Activated CD4-positive, alpha-beta T cell treated with anti-CD3 and anti-CD28 coated beads, Interleukin-2, amount 10 ng/mL, durations not matched to agents 7 days and 5 days (primary cell): ENCODE results near the gene LAMA2. TPM values are rescaled to one million over a fixed set of nuclear protein-coding genes. Genes with fewer than 3 reads are reported as not detected.
"Not testable (repeated sequence)": the region's sequence is repeated elsewhere in the genome, so short reads cannot be mapped to it uniquely, and the experiment has no call there.

ENCODE experiments used
- CTCF ChIA-PET: fragments of 350-600 bp; sonication (Branson Sonifier 250); formaldehyde crosslinking; loops from one replicate; lab custom pipeline; 2021; ENCODE audit warnings: antibody characterized with exemption; lab: Charles Lee
- POLR2A ChIA-PET: fragments of 350-600 bp; sonication (Branson Sonifier 250); formaldehyde crosslinking; loops from one replicate; lab custom pipeline; 2021; ENCODE audit warnings: antibody characterized with exemption; lab: Charles Lee
- DNase-seq: peaks from one replicate; pipeline ENCODE4 v3.0.0-alpha.2; 2020
- H3K27ac Mint-ChIP-seq: one replicate; pipeline ENCODE4 v1.8.0; 2021; ENCODE audit warnings: mild to moderate bottlenecking, moderate library complexity, mixed read lengths
- H3K27me3 Mint-ChIP-seq: one replicate; pipeline ENCODE4 v1.8.0; 2021; ENCODE audit warnings: mixed read lengths
- H3K36me3 Mint-ChIP-seq: one replicate; pipeline ENCODE4 v1.8.0; 2021; ENCODE audit warnings: low read depth, mixed read lengths
- H3K4me1 Mint-ChIP-seq: one replicate; pipeline ENCODE4 v1.8.0; 2021; ENCODE audit warnings: mixed read lengths
- H3K4me3 Mint-ChIP-seq: one replicate; pipeline ENCODE4 v1.8.0; 2021; ENCODE audit warnings: mild to moderate bottlenecking, moderate library complexity, mixed read lengths
- H3K9me3 Mint-ChIP-seq: one replicate; pipeline ENCODE4 v1.8.0; 2021; ENCODE audit warnings: mixed read lengths
- total RNA-seq, 2 experiments: library from RNA; stranded (reverse); gene quantifications; one replicate each; pipeline ENCODE4 v1.2.3, GENCODE V29; 2021

LAMA2 gene
- total RNA-seq, 2 experiments from 2014 or later, result 0.02 to 0.05 TPM

- Mint-ChIP-seq H3K27me3 (peaks cover 2% of the 10 kb centered on the region), H3K4me3 (no peak overlapping the region), H3K36me3 (no peaks in the 10 kb centered on the region), H3K9me3 (no peaks in the 10 kb centered on the region), H3K27ac (no peak overlapping the region), H3K4me1 (no peaks in the 10 kb centered on the region)
- POLR2A ChIA-PET, result no interaction called here
- CTCF ChIA-PET, result interaction anchor here (0.7 kb wide), 2 partner anchors 42 to 356 kb away, joined by 3 to 4 read pairs; no protein-coding TSS in a partner anchor
- no peak for DNase-seq
Measured at GRCh38 chr6:129135451-129135850, 252.5 kb downstream of the LAMA2 start.

- Mint-ChIP-seq H3K27me3 (peaks cover 2% of the 10 kb centered on the region), H3K9me3 (no peaks in the 10 kb centered on the region), H3K36me3 (no peaks in the 10 kb centered on the region), H3K4me1 (no peaks in the 10 kb centered on the region), H3K27ac (no peak overlapping the region), H3K4me3 (no peak overlapping the region)
- POLR2A ChIA-PET, result no interaction called here
- DNase-seq, result no peak
- CTCF ChIA-PET, result no interaction called here
Measured at GRCh38 chr6:129136751-129137150, 253.8 kb downstream of the LAMA2 start.

GRCh38 chr6:129138739-129139405 is 255.9 kb downstream of the LAMA2 start:
- H3K9me3 Mint-ChIP-seq, result no peaks in the 10 kb centered on the region
- no peaks in the 10 kb centered on the region for H3K36me3 Mint-ChIP-seq
- H3K27me3 Mint-ChIP-seq, result no peaks in the 10 kb centered on the region
- no peak overlapping the region for H3K4me3 Mint-ChIP-seq
- H3K27ac Mint-ChIP-seq, result no peak overlapping the region
- POLR2A ChIA-PET, result no interaction called here
- H3K4me1 Mint-ChIP-seq, result no peaks in the 10 kb centered on the region
- CTCF ChIA-PET, result no interaction called here
- DNase-seq, result no peak

- CTCF ChIA-PET, result no interaction called here
- no peak overlapping the region for H3K4me3 Mint-ChIP-seq
Measured at GRCh38 chr6:129140526-129140925, 257.6 kb downstream of the LAMA2 start.

GRCh38 chr6:129141499-129141898 is 258.6 kb downstream of the LAMA2 start:
- no peak for DNase-seq
- ChIA-PET CTCF (no interaction called here), POLR2A (no interaction called here)
- Mint-ChIP-seq H3K9me3 (no peaks in the 10 kb centered on the region), H3K27me3 (no peaks in the 10 kb centered on the region), H3K27ac (no peak overlapping the region), H3K36me3 (no peaks in the 10 kb centered on the region), H3K4me1 (no peaks in the 10 kb centered on the region), H3K4me3 (no peak overlapping the region)

More at GRCh38 chr6:129140526-129140925, 257.6 kb downstream of the LAMA2 start:
- POLR2A ChIA-PET, result no interaction called here
- no peaks in the 10 kb centered on the region for H3K9me3 Mint-ChIP-seq
- H3K27ac Mint-ChIP-seq, result no peak overlapping the region
- H3K4me1 Mint-ChIP-seq, result no peaks in the 10 kb centered on the region
- no peak for DNase-seq
- no peaks in the 10 kb centered on the region for H3K27me3 Mint-ChIP-seq
- H3K36me3 Mint-ChIP-seq, result no peaks in the 10 kb centered on the region

GRCh38 chr6:129146902-129147301 is 264.0 kb downstream of the LAMA2 start:
- H3K27me3 Mint-ChIP-seq, result peaks cover 2% of the 10 kb centered on the region
- no peak for DNase-seq
- no peak overlapping the region for H3K27ac Mint-ChIP-seq
- POLR2A ChIA-PET, result no interaction called here
- H3K4me1 Mint-ChIP-seq, result no peaks in the 10 kb centered on the region
- H3K4me3 Mint-ChIP-seq, result no peak overlapping the region
- H3K36me3 Mint-ChIP-seq, result no peaks in the 10 kb centered on the region
- CTCF ChIA-PET, result no interaction called here
- no peaks in the 10 kb centered on the region for H3K9me3 Mint-ChIP-seq

GRCh38 chr6:129150507-129150906 is 267.6 kb downstream of the LAMA2 start:
- DNase-seq, result no peak
- no peaks in the 10 kb centered on the region for H3K9me3 Mint-ChIP-seq
- H3K27ac Mint-ChIP-seq, result no peak overlapping the region
- ChIA-PET POLR2A (no interaction called here), CTCF (no interaction called here)
- no peaks in the 10 kb centered on the region for H3K36me3 Mint-ChIP-seq
- H3K4me3 Mint-ChIP-seq, result no peak overlapping the region
- H3K27me3 Mint-ChIP-seq, result peaks cover 2% of the 10 kb centered on the region
- no peaks in the 10 kb centered on the region for H3K4me1 Mint-ChIP-seq

GRCh38 chr6:129153257-129153656 is 270.3 kb downstream of the LAMA2 start:
- Mint-ChIP-seq H3K36me3 (no peaks in the 10 kb centered on the region), H3K4me1 (no peaks in the 10 kb centered on the region), H3K27me3 (peaks cover 2% of the 10 kb centered on the region), H3K4me3 (no peak overlapping the region), H3K9me3 (no peaks in the 10 kb centered on the region), H3K27ac (no peak overlapping the region)
- CTCF ChIA-PET, result no interaction called here
- POLR2A ChIA-PET, result no interaction called here
- no peak for DNase-seq

GRCh38 chr6:129159242-129159641 is 276.3 kb downstream of the LAMA2 start:
- H3K36me3 Mint-ChIP-seq, H3K4me1 Mint-ChIP-seq, H3K4me3 Mint-ChIP-seq, H3K27me3 Mint-ChIP-seq, H3K27ac Mint-ChIP-seq, DNase-seq, POLR2A ChIA-PET, CTCF ChIA-PET, H3K9me3 Mint-ChIP-seq: not testable (repeated sequence)

GRCh38 chr6:129162605-129163004 is 279.7 kb downstream of the LAMA2 start:
- ChIA-PET POLR2A (no interaction called here), CTCF (no interaction called here)
- H3K4me1 Mint-ChIP-seq, result no peaks in the 10 kb centered on the region
- H3K9me3 Mint-ChIP-seq, result no peaks in the 10 kb centered on the region
- H3K27ac Mint-ChIP-seq, result no peak overlapping the region
- no peak for DNase-seq
- no peaks in the 10 kb centered on the region for H3K27me3 Mint-ChIP-seq
- no peak overlapping the region for H3K4me3 Mint-ChIP-seq
- H3K36me3 Mint-ChIP-seq, result no peaks in the 10 kb centered on the region

GRCh38 chr6:129163551-129163950 is 280.6 kb downstream of the LAMA2 start:
- ChIA-PET CTCF (no interaction called here), POLR2A (no interaction called here)
- H3K27ac Mint-ChIP-seq, result no peak overlapping the region
- no peak overlapping the region for H3K4me3 Mint-ChIP-seq
- no peak for DNase-seq
- no peaks in the 10 kb centered on the region for H3K4me1 Mint-ChIP-seq
- no peaks in the 10 kb centered on the region for H3K9me3 Mint-ChIP-seq
- no peaks in the 10 kb centered on the region for H3K27me3 Mint-ChIP-seq
- no peaks in the 10 kb centered on the region for H3K36me3 Mint-ChIP-seq

GRCh38 chr6:129164032-129164431 is 281.1 kb downstream of the LAMA2 start:
- ChIA-PET CTCF (no interaction called here), POLR2A (no interaction called here)
- Mint-ChIP-seq H3K4me3 (no peak overlapping the region), H3K36me3 (no peaks in the 10 kb centered on the region), H3K4me1 (no peaks in the 10 kb centered on the region), H3K9me3 (no peaks in the 10 kb centered on the region), H3K27ac (no peak overlapping the region), H3K27me3 (no peaks in the 10 kb centered on the region)
- DNase-seq, result no peak

- POLR2A ChIA-PET, result not testable (repeated sequence)
Measured at GRCh38 chr6:129172279-129172995, 289.5 kb downstream of the LAMA2 start.

More at GRCh38 chr6:129172279-129172995, 289.5 kb downstream of the LAMA2 start:
- H3K27me3 Mint-ChIP-seq, H3K9me3 Mint-ChIP-seq, CTCF ChIA-PET, H3K36me3 Mint-ChIP-seq, DNase-seq, H3K27ac Mint-ChIP-seq, H3K4me1 Mint-ChIP-seq, H3K4me3 Mint-ChIP-seq: not testable (repeated sequence)
